Stimulated activated CD4-positive, alpha-beta T cell treated with anti-CD3 and anti-CD28 coated beads, Interleukin-15, amount 100 ng/mL, for 24 hours (primary cell): Measurements from ENCODE around the gene FADS2.

Source experiments
- DNase-seq: peaks from one replicate; pipeline ENCODE4 v3.0.0-alpha.2; 2020

Gene FADS2

GRCh38 chr11:61850687-61851086 lies 22.6 kb downstream of the FADS2 start:
- DNase-seq, result no peak

- DNase-seq, result no peak
Observed at GRCh38 chr11:61851113-61851899, 23.2 kb downstream of the FADS2 start.

GRCh38 chr11:61851900-61852295 lies 23.8 kb downstream of the FADS2 start:
- DNase-seq, result no peak

GRCh38 chr11:61853698-61854169 lies 25.6 kb downstream of the FADS2 start:
- no peak for DNase-seq

GRCh38 chr11:61854206-61854895 lies 26.3 kb downstream of the FADS2 start:
- DNase-seq, result no peak

GRCh38 chr11:61854966-61855714 lies 27.0 kb downstream of the FADS2 start:
- DNase-seq, result no peak

- no peak for DNase-seq
Observed at GRCh38 chr11:61855939-61856680, 28.0 kb downstream of the FADS2 start.

- DNase-seq, result no peak
Observed at GRCh38 chr11:61860054-61860903, 32.2 kb downstream of the FADS2 start.

GRCh38 chr11:61861634-61862033 lies 33.5 kb downstream of the FADS2 start:
- DNase-seq, result no peak

- DNase-seq, result no peak
Observed at GRCh38 chr11:61862714-61863547, 34.8 kb downstream of the FADS2 start.

GRCh38 chr11:61863548-61864081 lies 35.5 kb downstream of the FADS2 start:
- DNase-seq, result no peak

- DNase-seq, result no peak
Observed at GRCh38 chr11:61864814-61865775, 37.0 kb downstream of the FADS2 start.

- DNase-seq, result no peak
Observed at GRCh38 chr11:61866231-61866957, 38.3 kb downstream of the FADS2 start.

- no peak for DNase-seq
Observed at GRCh38 chr11:61866958-61867343, 38.9 kb downstream of the FADS2 start.

- no peak for DNase-seq
Observed at GRCh38 chr11:61868571-61869428, 40.7 kb downstream of the FADS2 start.

GRCh38 chr11:61869429-61869707 lies 41.3 kb downstream of the FADS2 start:
- DNase-seq, result no peak

- DNase-seq, result no peak
Observed at GRCh38 chr11:61869708-61870451, 41.8 kb downstream of the FADS2 start.
